Trophoblast cell (in vitro differentiated cells and primary cell): ENCODE results near the gene ELF2.

Experiments used
- DNase-seq, 2 donors: peaks; one replicate each; pipeline ENCODE4 v3.0.0-alpha.2; 2016
- H2AFZ ChIP-seq: 2 replicates; pipeline ENCODE4 v1.6.1; 2013; ENCODE audit warnings: low read length, moderate library complexity, mild to moderate bottlenecking; ENCODE audit not compliant: insufficient read depth, poor library complexity
- H2AK5ac ChIP-seq: 2 replicates; pipeline ENCODE4 v1.6.1; 2013; ENCODE audit warnings: mild to moderate bottlenecking, low read length
- H2BK120ac ChIP-seq: 2 replicates; pipeline ENCODE4 v1.6.1; 2013; ENCODE audit warnings: low read length, mild to moderate bottlenecking, moderate library complexity; ENCODE audit not compliant: insufficient read depth, poor library complexity
- H2BK12ac ChIP-seq: 2 replicates; pipeline ENCODE4 v1.6.1; 2013; ENCODE audit warnings: mild to moderate bottlenecking, low read length, moderate library complexity
- H2BK5ac ChIP-seq: 2 replicates; pipeline ENCODE4 v1.6.1; 2013; ENCODE audit warnings: low read length, low read depth, moderate library complexity, mild to moderate bottlenecking; ENCODE audit not compliant: poor library complexity
- H3K14ac ChIP-seq: 2 replicates; pipeline ENCODE4 v1.6.1; 2013; ENCODE audit warnings: mild to moderate bottlenecking, low read length
- H3K18ac ChIP-seq: 2 replicates; pipeline ENCODE4 v1.6.1; 2013; ENCODE audit warnings: mild to moderate bottlenecking, low read length
- H3K23ac ChIP-seq: 2 replicates; pipeline ENCODE4 v1.6.1; 2013; ENCODE audit warnings: low read length
- H3K27ac ChIP-seq: 2 replicates; pipeline ENCODE4 v1.5.1; 2013; ENCODE audit warnings: low read depth, mild to moderate bottlenecking, inconsistent platforms, low read length, moderate library complexity
- H3K27me3 ChIP-seq: 2 replicates; pipeline ENCODE4 v1.6.1; 2013; ENCODE audit warnings: inconsistent platforms, mild to moderate bottlenecking, low read length, moderate library complexity; ENCODE audit not compliant: insufficient read depth
- H3K36me3 ChIP-seq, 2 experiments: 1 replicate in 1 of 2; 2 replicates in 1 of 2; pipeline ENCODE4 v1.6.1; 2013; ENCODE audit warnings: low read length in 2 of 2, mild to moderate bottlenecking in 2 of 2, moderate library complexity in 1 of 2; ENCODE audit not compliant: insufficient read depth in 2 of 2, control insufficient read depth in 1 of 2
- H3K4ac ChIP-seq: 2 replicates; pipeline ENCODE4 v1.6.1; 2013; ENCODE audit warnings: low read depth, mild to moderate bottlenecking, low read length, moderate library complexity
- H3K4me1 ChIP-seq, 2 experiments: 1 replicate in 1 of 2; 2 replicates in 1 of 2; pipeline ENCODE4 v1.6.1; 2013; ENCODE audit warnings: low read length in 2 of 2, mild to moderate bottlenecking in 2 of 2, moderate library complexity in 1 of 2; ENCODE audit not compliant: insufficient read depth in 2 of 2, control insufficient read depth in 1 of 2
- H3K4me2 ChIP-seq: 2 replicates; pipeline ENCODE4 v1.6.1; 2013; ENCODE audit warnings: inconsistent platforms, mild to moderate bottlenecking, low read length, moderate library complexity
- H3K4me3 ChIP-seq: 2 replicates; pipeline ENCODE4 v1.5.1; 2013; ENCODE audit warnings: mild to moderate bottlenecking, low read depth, low read length, inconsistent platforms
- H3K79me1 ChIP-seq: one replicate; pipeline ENCODE4 v1.6.1; 2013; ENCODE audit warnings: low read length
- H3K79me2 ChIP-seq: 2 replicates; pipeline ENCODE4 v1.6.1; 2013; ENCODE audit warnings: low read length, mild to moderate bottlenecking; ENCODE audit not compliant: control insufficient read depth, insufficient read depth, poor library complexity
- H3K9ac ChIP-seq: 2 replicates; pipeline ENCODE4 v1.6.1; 2013; ENCODE audit warnings: mild to moderate bottlenecking, low read length
- H3K9me3 ChIP-seq: 2 replicates; pipeline ENCODE4 v1.6.1; 2013; ENCODE audit warnings: low read depth, mild to moderate bottlenecking, control low read depth, inconsistent platforms, low read length; ENCODE audit not compliant: insufficient read depth
- H4K12ac ChIP-seq: 2 replicates; pipeline ENCODE4 v1.6.1; 2013; ENCODE audit warnings: low read depth, mild to moderate bottlenecking, low read length, moderate library complexity
- H4K8ac ChIP-seq: 2 replicates; pipeline ENCODE4 v1.6.1; 2013; ENCODE audit warnings: low read depth, mild to moderate bottlenecking, low read length, moderate library complexity
- H4K91ac ChIP-seq: one replicate; pipeline ENCODE4 v1.6.1; 2013; ENCODE audit warnings: low read depth, mild to moderate bottlenecking, low read length, moderate library complexity
- WGBS: extraction: QIAGEN DNeasy Blood & Tissue Kit; methylation state at CpG from one replicate; pipeline ENCODE4 v1.1.7; 2013; ENCODE audit warnings: missing lambda C conversion rate; ENCODE audit not compliant: insufficient read length, insufficient coverage; ENCODE audit errors: extremely low coverage; 5-methylcytosine and 5-hydroxymethylcytosine counted together

The ELF2 gene

DNA sequence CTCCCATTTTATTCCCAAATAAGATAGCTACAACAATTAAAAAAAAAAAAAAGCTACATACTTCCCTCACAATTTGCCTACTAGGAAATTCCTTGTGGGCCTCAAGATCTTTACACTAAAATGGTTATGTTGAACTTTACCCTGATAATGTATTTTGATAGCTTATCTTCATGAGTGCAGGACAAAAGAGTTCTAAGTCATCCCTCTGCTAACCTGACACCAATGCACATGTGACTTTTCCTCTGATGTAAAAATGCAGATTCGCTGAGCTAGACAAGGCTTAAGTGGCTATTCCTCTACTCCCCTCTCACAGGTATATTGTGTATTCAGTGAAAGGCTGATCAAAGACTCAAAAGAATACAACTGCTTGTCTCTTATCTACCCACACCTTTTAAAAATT, 22.5 kb downstream of the ELF2 start:
- Histone ChIP-seq H3K9ac (no peak overlapping the region), H4K8ac (no peak overlapping the region), H2AK5ac (no peak overlapping the region), H2AFZ (no peak overlapping the region), H3K23ac (no peak overlapping the region), H3K27ac (no peak overlapping the region), H4K91ac (no peak overlapping the region), H4K12ac (no peak overlapping the region), H3K79me1 (peaks cover 5% of the 10 kb centered on the region), H2BK120ac (no peak overlapping the region), H3K27me3 (no peaks in the 10 kb centered on the region), H3K4me3 (no peak overlapping the region), H3K9me3 (no peaks in the 10 kb centered on the region), H2BK5ac (no peak overlapping the region), H2BK12ac (no peak overlapping the region), H3K36me3 (no peaks in the 10 kb centered on the region), H3K79me2 (peaks cover 6% of the 10 kb centered on the region), H3K14ac (no peak overlapping the region), H3K4me1 (peaks cover 5 to 7% of the 10 kb centered on the region in 2 experiments), H3K18ac (no peak overlapping the region), H3K4ac (no peak overlapping the region), H3K4me2 (no peak overlapping the region)
- no peak for DNase-seq
- no CpG with 5 or more reads among the region's 1 CpG for WGBS

- H3K27ac ChIP-seq = peak overlapping the region; percentile 69
- no peak overlapping the region for H3K9ac ChIP-seq
- no peak overlapping the region for H3K14ac ChIP-seq
- H3K4me1 ChIP-seq = peaks cover 5 to 7% of the 10 kb centered on the region in 2 experiments
- no peak overlapping the region for H3K4ac ChIP-seq
- H2BK120ac ChIP-seq = no peak overlapping the region
- H2BK12ac ChIP-seq = no peak overlapping the region
- no peak overlapping the region for H4K91ac ChIP-seq
- DNase-seq = no peak
- no peak overlapping the region for H3K18ac ChIP-seq
- H2BK5ac ChIP-seq = no peak overlapping the region
- WGBS = no CpG with 5 or more reads among the region's 2 CpGs
- no peak overlapping the region for H4K8ac ChIP-seq
- H2AK5ac ChIP-seq = no peak overlapping the region
- no peaks in the 10 kb centered on the region for H3K9me3 ChIP-seq
- no peak overlapping the region for H2AFZ ChIP-seq
- no peaks in the 10 kb centered on the region for H3K36me3 ChIP-seq
- no peak overlapping the region for H3K4me2 ChIP-seq
- H3K27me3 ChIP-seq = no peaks in the 10 kb centered on the region
- no peak overlapping the region for H3K4me3 ChIP-seq
- H3K23ac ChIP-seq = no peak overlapping the region
- peaks cover 6% of the 10 kb centered on the region for H3K79me2 ChIP-seq
- no peak overlapping the region for H4K12ac ChIP-seq
- peaks cover 5% of the 10 kb centered on the region for H3K79me1 ChIP-seq
Measured at GRCh38 chr4:139154134-139154421, 22.9 kb downstream of the ELF2 start.

GRCh38 chr4:139153411-139154133, 23.4 kb downstream of the ELF2 start:
- Histone ChIP-seq H3K9me3 (no peaks in the 10 kb centered on the region), H3K18ac (no peak overlapping the region), H3K9ac (no peak overlapping the region), H3K4me2 (no peak overlapping the region), H2BK5ac (peak overlapping the region; percentile 27), H3K79me2 (peaks cover 6% of the 10 kb centered on the region), H4K12ac (no peak overlapping the region), H4K8ac (no peak overlapping the region), H4K91ac (peak overlapping the region; percentile 43), H2BK120ac (no peak overlapping the region), H2AFZ (no peak overlapping the region), H3K4ac (no peak overlapping the region), H3K4me3 (no peak overlapping the region), H3K27ac (peak overlapping the region; percentile 69), H3K4me1 (peaks cover 5 to 7% of the 10 kb centered on the region in 2 experiments), H2BK12ac (no peak overlapping the region), H3K27me3 (no peaks in the 10 kb centered on the region), H3K14ac (no peak overlapping the region), H3K79me1 (peaks cover 5% of the 10 kb centered on the region), H2AK5ac (no peak overlapping the region), H3K36me3 (no peaks in the 10 kb centered on the region), H3K23ac (no peak overlapping the region)
- peak; percentile 15 to 25 for DNase-seq
- WGBS = no CpG with 5 or more reads among the region's 1 CpG

DNA sequence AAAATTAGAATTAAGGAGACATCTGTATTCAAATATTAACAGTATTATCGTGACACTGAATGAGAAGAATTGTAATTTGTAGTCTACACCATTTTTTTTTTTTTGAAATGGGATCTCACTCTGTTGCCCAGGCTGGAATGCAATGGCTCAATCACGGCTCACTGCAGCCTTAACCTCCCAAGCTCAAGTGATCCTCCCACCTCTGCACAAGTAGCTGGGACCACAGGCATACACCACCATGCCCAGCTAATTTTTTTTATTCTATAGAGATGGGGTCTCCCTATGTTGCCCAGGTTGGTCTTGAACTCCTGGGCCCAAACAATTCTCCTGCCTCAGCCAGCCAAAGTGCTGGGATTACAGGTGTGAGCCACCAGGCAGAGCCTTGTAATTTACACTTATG, 24.8 kb downstream of the ELF2 start:
- no peaks in the 10 kb centered on the region for H3K27me3 ChIP-seq
- no CpG with 5 or more reads among the region's 2 CpGs for WGBS
- H3K9me3 ChIP-seq = no peaks in the 10 kb centered on the region
- H3K4ac ChIP-seq = peak overlapping the region; percentile 16
- H3K27ac ChIP-seq = no peak overlapping the region
- no peaks in the 10 kb centered on the region for H3K36me3 ChIP-seq
- H3K4me2 ChIP-seq = no peak overlapping the region
- no peak for DNase-seq
- no peak overlapping the region for H2AFZ ChIP-seq
- peaks cover 5 to 7% of the 10 kb centered on the region in 2 experiments for H3K4me1 ChIP-seq
- no peak overlapping the region for H2BK5ac ChIP-seq
- no peak overlapping the region for H4K8ac ChIP-seq
- H2AK5ac ChIP-seq = no peak overlapping the region
- no peak overlapping the region for H3K4me3 ChIP-seq
- H3K9ac ChIP-seq = no peak overlapping the region
- H3K79me1 ChIP-seq = peaks cover 5% of the 10 kb centered on the region
- H3K14ac ChIP-seq = no peak overlapping the region
- no peak overlapping the region for H4K12ac ChIP-seq
- no peak overlapping the region for H4K91ac ChIP-seq
- H3K23ac ChIP-seq = no peak overlapping the region
- no peak overlapping the region for H3K18ac ChIP-seq
- no peak overlapping the region for H2BK120ac ChIP-seq
- peaks cover 4% of the 10 kb centered on the region for H3K79me2 ChIP-seq
- no peak overlapping the region for H2BK12ac ChIP-seq
